ENCODE results near the gene KLHL8.
A peak's percentile ranks its signal among the peaks of the same experiment; 100 is the strongest.

KLHL8 gene

DNA sequence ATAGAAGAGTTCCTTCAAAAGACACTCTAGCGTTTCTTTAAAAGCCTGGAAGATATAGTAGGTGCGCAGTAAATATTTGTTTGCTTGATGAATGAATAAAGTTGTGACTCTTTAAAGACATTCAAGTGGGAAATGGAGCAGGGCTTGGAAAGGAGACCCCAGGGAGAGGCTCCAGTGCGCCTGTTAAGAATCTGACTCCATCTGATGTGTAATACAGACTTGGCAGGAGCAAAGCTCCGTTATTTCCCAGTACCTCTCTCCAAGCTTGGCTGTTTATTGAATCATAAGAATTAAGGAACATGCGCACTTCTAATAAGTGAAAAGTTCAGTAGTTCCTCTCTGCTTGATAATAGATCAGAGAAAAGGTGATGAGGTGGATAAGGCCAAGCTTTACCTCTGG lies 18.8 kb upstream of the KLHL8 start:
- DNase-seq (ENCODE audit: low read depth in 1 of 2, low spot score in 1 of 2): no peak
- TF ChIP-seq, protein P1, sequence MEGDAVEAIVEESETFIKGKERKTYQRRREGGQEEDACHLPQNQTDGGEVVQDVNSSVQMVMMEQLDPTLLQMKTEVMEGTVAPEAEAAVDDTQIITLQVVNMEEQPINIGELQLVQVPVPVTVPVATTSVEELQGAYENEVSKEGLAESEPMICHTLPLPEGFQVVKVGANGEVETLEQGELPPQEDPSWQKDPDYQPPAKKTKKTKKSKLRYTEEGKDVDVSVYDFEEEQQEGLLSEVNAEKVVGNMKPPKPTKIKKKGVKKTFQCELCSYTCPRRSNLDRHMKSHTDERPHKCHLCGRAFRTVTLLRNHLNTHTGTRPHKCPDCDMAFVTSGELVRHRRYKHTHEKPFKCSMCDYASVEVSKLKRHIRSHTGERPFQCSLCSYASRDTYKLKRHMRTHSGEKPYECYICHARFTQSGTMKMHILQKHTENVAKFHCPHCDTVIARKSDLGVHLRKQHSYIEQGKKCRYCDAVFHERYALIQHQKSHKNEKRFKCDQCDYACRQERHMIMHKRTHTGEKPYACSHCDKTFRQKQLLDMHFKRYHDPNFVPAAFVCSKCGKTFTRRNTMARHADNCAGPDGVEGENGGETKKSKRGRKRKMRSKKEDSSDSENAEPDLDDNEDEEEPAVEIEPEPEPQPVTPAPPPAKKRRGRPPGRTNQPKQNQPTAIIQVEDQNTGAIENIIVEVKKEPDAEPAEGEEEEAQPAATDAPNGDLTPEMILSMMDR (IDR thresholded peaks at IDR 0.05; ENCODE audit: insufficient read depth, low read length): no peak
- no peak for TF ChIP-seq REST (IDR thresholded peaks at IDR 0.05; ENCODE audit: insufficient replicate concordance, low read depth)
- no peak for TF ChIP-seq GABPA (IDR thresholded peaks at IDR 0.05; ENCODE audit: low read depth)
- no peak for TF ChIP-seq SPI1 (IDR thresholded peaks at IDR 0.05; ENCODE audit: borderline replicate concordance, low read depth)
- no peak for TF ChIP-seq POLR2AphosphoS5 (IDR thresholded peaks at IDR 0.05; ENCODE audit: low read depth)
- Histone ChIP-seq H3K27me3 (ENCODE audit: insufficient read depth, poor library complexity, severe bottlenecking) (no peaks in the 10 kb centered on the region), H3K27ac (replicated peaks) (no peak overlapping the region), H3K4me3 (replicated peaks; ENCODE audit: insufficient read depth, low read length) (no peak overlapping the region)

DNA sequence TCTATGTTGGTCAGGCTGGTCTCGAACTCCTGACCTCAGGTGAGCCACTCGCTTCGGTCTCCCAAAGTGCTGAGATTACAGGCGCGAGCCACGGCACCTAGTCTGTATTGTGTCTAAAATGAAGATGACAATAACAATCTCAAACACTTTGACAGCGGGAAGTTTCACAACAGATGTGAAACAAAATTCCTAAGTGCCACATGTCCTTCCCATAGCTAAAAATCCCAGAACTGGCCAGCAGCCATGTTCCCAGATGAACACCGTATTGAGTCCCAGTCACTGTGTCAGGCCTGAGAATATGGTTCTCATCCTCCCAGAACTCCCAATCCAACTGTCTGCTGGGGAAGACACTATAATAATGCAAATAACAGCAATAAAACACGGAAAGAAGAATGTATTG lies 16.4 kb upstream of the KLHL8 start:
- TF ChIP-seq REST (IDR thresholded peaks at IDR 0.05; ENCODE audit: insufficient replicate concordance, low read depth): no peak
- no peak for TF ChIP-seq POLR2AphosphoS5 (IDR thresholded peaks at IDR 0.05; ENCODE audit: low read depth)
- TF ChIP-seq GABPA (IDR thresholded peaks at IDR 0.05; ENCODE audit: low read depth): no peak
- TF ChIP-seq SPI1 (IDR thresholded peaks at IDR 0.05; ENCODE audit: borderline replicate concordance, low read depth): no peak
- TF ChIP-seq, protein P1 (IDR thresholded peaks at IDR 0.05; ENCODE audit: insufficient read depth, low read length): no peak
- no peak overlapping the region for H3K4me3 ChIP-seq (replicated peaks; ENCODE audit: insufficient read depth, low read length)
- no peak overlapping the region for H3K27ac ChIP-seq (replicated peaks)
- no peak for DNase-seq (ENCODE audit: low read depth in 1 of 2, low spot score in 1 of 2)
- H3K27me3 ChIP-seq (ENCODE audit: insufficient read depth, poor library complexity, severe bottlenecking): no peaks in the 10 kb centered on the region

GRCh38 chr4:87235020-87235671 lies 14.7 kb upstream of the KLHL8 start:
- TF ChIP-seq GABPA (IDR thresholded peaks at IDR 0.05; ENCODE audit: low read depth) (no peak), POLR2AphosphoS5 (IDR thresholded peaks at IDR 0.05; ENCODE audit: low read depth) (no peak), SPI1 (IDR thresholded peaks at IDR 0.05; ENCODE audit: borderline replicate concordance, low read depth) (no peak), REST (IDR thresholded peaks at IDR 0.05; ENCODE audit: insufficient replicate concordance, low read depth) (no peak)
- TF ChIP-seq, protein P1 (IDR thresholded peaks at IDR 0.05; ENCODE audit: insufficient read depth, low read length): no peak
- Histone ChIP-seq H3K4me3 (replicated peaks; ENCODE audit: insufficient read depth, low read length) (peak overlapping the region; percentile 43), H3K27me3 (ENCODE audit: insufficient read depth, poor library complexity, severe bottlenecking) (no peaks in the 10 kb centered on the region), H3K27ac (replicated peaks) (no peak overlapping the region)
- no peak for DNase-seq (ENCODE audit: low read depth in 1 of 2, low spot score in 1 of 2)

Data from HL-60 (cell line).